Uterus (tissue), 2 donors: ENCODE data around the gene TOLLIP.

Experiments
- CTCF ChIP-seq, 4 experiments: fragments of 200-600 bp in 2 of 4; fragments of 450-650 bp in 2 of 4; sonication (generic) in 2 of 4; IDR thresholded peaks; one replicate each; pipeline ENCODE4 v1.5.1; 2016 to 2019; ENCODE audit warnings: antibody characterized with exemption in 4 of 4, mild to moderate bottlenecking in 2 of 4, moderate library complexity in 1 of 4
- POLR2A ChIP-seq, 2 donors: fragments of 450-650 bp; IDR thresholded peaks; one replicate each; pipeline ENCODE4 v1.6.1; 2016; ENCODE audit warnings: antibody characterized with exemption in 2 of 2, mild to moderate bottlenecking in 1 of 2, moderate library complexity in 1 of 2

GRCh38 chr11:1260620-1261019 lies 48.8 kb downstream of the TOLLIP start:
- TF ChIP-seq POLR2A (IDR thresholded peaks at IDR 0.05) (no peak), CTCF (IDR thresholded peaks at IDR 0.05) (no peak)
